ENCODE results near the gene ACOT2.

GRCh38 chr14:73607241-73607640 is 38.2 kb downstream of the ACOT2 start:
- TF ChIP-seq NFRKB (IDR thresholded peaks at IDR 0.05), result no peak
- no peak for TF ChIP-seq FOXM1 (IDR thresholded peaks at IDR 0.05; ENCODE audit: borderline replicate concordance)
- TF ChIP-seq CTBP1 (IDR thresholded peaks at IDR 0.05; ENCODE audit: borderline replicate concordance), result no peak
- TF ChIP-seq FOXK2 (IDR thresholded peaks at IDR 0.05), result no peak
- no peak for TF ChIP-seq PKNOX1 (IDR thresholded peaks at IDR 0.05)
- no peak for TF ChIP-seq SUZ12 (IDR thresholded peaks at IDR 0.05)
- TF ChIP-seq TARDBP (IDR thresholded peaks at IDR 0.05), result no peak
- TF ChIP-seq ZNF384 (IDR thresholded peaks at IDR 0.05), result no peak
